ENCODE data around the gene STT3B. TPM values are rescaled to one million over a fixed set of nuclear protein-coding genes. Genes with fewer than 3 reads are reported as not detected.

Gene STT3B
- total RNA-seq, 4 donors from 2014 or later = 78.1 to 130 (median 94.8) TPM

- TF ChIP-seq CTCF (IDR thresholded peaks at IDR 0.05) (no peak), EP300 (IDR thresholded peaks at IDR 0.05) (no peak)
- no peak overlapping the region for H3K27ac ChIP-seq
- H3K4me3 ChIP-seq = no peak overlapping the region
- no peaks in the 10 kb centered on the region for H3K4me1 ChIP-seq
- peaks cover 0 to 9% (median 1%) of the 10 kb centered on the region in 4 donors for H3K9me3 ChIP-seq
- DNase-seq (ENCODE audit: low spot score in 2 of 2) = no peak
- no peaks in the 10 kb centered on the region for H3K27me3 ChIP-seq
- 56 to 77% methylated on average over 5 of the region's 5 CpGs for WGBS, 2 donors
- H3K36me3 ChIP-seq = peaks cover 0 to 20% (median 0%) of the 10 kb centered on the region in 3 donors
Observed at GRCh38 chr3:31661993-31662670, 129.4 kb downstream of the STT3B start.

DNA sequence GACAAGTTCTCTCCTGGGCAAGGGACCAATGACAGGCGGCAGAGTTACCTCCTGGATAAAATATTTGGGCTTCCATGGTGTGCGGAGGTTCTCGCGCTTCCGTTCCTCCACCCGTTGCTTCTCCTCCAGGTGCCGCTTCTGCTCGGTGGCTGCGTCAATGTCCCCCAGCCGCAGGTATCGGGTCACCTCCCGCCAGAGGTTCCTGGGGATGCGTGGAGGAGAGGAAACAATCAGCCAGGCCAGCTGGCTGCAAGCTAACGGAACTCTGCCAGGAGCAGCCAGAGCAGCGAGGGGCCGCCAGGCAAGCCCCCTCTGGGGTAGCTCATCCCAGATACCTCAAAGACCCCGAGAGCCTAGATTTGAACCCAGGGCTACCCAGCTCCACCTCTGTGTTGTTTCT, 131.3 kb downstream of the STT3B start:
- no peaks in the 10 kb centered on the region for H3K9me3 ChIP-seq
- no peaks in the 10 kb centered on the region for H3K27me3 ChIP-seq
- H3K27ac ChIP-seq = no peak overlapping the region
- H3K4me1 ChIP-seq = no peaks in the 10 kb centered on the region
- TF ChIP-seq POLR2A (IDR thresholded peaks at IDR 0.05) (no peak), EP300 (IDR thresholded peaks at IDR 0.05) (no peak), CTCF (IDR thresholded peaks at IDR 0.05) (no peak)
- 97 to 98% methylated on average over 17 of the region's 17 CpGs for WGBS, 2 donors
- no peak overlapping the region for H3K4me3 ChIP-seq
- no peak for DNase-seq (ENCODE audit: low spot score in 2 of 2)
- peaks cover 0 to 28% (median 0%) of the 10 kb centered on the region in 3 donors for H3K36me3 ChIP-seq

DNA sequence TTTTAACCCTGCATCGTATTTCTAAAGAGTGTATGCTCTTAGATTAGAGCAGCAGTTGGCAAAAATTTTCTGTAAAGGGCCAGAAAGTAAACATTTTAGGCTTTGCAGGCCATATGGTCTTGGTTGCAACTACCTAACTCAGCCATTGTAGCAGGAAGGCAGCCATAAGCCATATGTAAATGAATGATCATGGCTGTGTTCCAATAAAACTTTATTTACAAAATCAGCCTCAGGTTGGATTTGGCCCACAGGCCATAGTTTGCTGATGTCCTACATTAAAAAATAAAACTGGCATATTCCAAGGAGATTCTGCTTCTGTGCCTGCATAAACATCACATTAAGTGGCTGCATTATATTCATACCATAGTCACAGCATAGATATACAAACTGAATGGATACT, 134.9 kb downstream of the STT3B start:
- DNase-seq (ENCODE audit: low spot score in 2 of 2) = no peak
- 98 to 100% methylated on average over 1 of the region's 1 CpG for WGBS, 2 donors
- Histone ChIP-seq H3K36me3 (peaks cover 0 to 22% (median 0%) of the 10 kb centered on the region in 3 donors), H3K4me3 (no peak overlapping the region), H3K27ac (no peak overlapping the region), H3K9me3 (no peaks in the 10 kb centered on the region), H3K27me3 (no peaks in the 10 kb centered on the region), H3K4me1 (peaks cover 0 to 11% (median 0%) of the 10 kb centered on the region in 4 donors)
- TF ChIP-seq EP300 (IDR thresholded peaks at IDR 0.05) = no peak
- TF ChIP-seq CTCF (IDR thresholded peaks at IDR 0.05) = no peak
- TF ChIP-seq POLR2A (IDR thresholded peaks at IDR 0.05) = no peak

DNA sequence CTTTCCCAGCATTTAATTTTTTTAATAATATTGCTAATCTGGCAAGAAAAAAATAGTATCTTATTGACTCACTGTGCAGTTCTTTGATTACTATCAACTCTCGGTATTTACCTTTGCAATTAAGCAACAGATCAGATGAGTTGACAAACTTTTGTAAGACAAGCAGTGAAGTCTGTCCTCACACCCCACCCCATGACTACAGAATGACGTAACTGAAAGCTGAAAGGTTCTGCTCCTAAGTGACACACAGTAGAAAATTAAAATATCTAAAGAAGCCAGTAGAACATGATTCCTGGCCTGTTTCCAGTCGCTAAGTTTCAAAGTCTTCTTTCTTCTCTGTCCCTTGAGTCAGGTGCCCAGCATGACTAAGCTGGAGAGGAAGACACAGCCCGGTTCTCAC, 135.5 kb downstream of the STT3B start:
- H3K4me3 ChIP-seq = no peak overlapping the region
- no peaks in the 10 kb centered on the region for H3K27me3 ChIP-seq
- H3K9me3 ChIP-seq = no peaks in the 10 kb centered on the region
- no peak for TF ChIP-seq EP300 (IDR thresholded peaks at IDR 0.05)
- TF ChIP-seq POLR2A (IDR thresholded peaks at IDR 0.05) = no peak
- TF ChIP-seq CTCF (IDR thresholded peaks at IDR 0.05) = no peak
- 91 to 94% methylated on average over 4 of the region's 4 CpGs for WGBS, 2 donors
- no peak for DNase-seq (ENCODE audit: low spot score in 2 of 2)
- H3K27ac ChIP-seq = no peak overlapping the region
- peaks cover 0 to 13% (median 0%) of the 10 kb centered on the region in 4 donors for H3K4me1 ChIP-seq
- peaks cover 0 to 22% (median 0%) of the 10 kb centered on the region in 3 donors for H3K36me3 ChIP-seq

DNA sequence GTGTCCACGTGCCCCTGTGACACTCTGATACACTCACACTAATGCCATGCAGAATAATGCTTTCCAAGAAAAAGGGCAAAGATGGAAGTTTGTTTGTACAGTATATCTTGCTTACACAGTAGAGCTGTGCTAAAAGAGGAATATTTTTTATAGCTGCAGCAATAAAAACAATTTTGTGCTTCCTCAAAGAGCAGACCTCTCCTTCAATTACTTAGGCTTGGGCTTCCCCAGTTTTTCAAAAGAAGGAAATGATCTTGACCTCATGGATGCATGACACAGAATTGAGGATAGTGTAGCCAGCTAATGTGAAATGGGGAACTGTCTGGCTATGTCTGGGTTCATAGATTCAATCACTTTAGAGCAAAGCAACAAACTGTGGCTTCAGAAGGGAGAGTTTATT, 137.4 kb downstream of the STT3B start:
- Histone ChIP-seq H3K4me3 (no peak overlapping the region), H3K27ac (no peak overlapping the region), H3K9me3 (no peaks in the 10 kb centered on the region), H3K36me3 (peaks cover 0 to 13% (median 0%) of the 10 kb centered on the region in 3 donors), H3K4me1 (peaks cover 0 to 13% (median 0%) of the 10 kb centered on the region in 4 donors), H3K27me3 (no peaks in the 10 kb centered on the region)
- no peak for DNase-seq (ENCODE audit: low spot score in 2 of 2)
- TF ChIP-seq POLR2A (IDR thresholded peaks at IDR 0.05) (no peak), CTCF (IDR thresholded peaks at IDR 0.05) (no peak), EP300 (IDR thresholded peaks at IDR 0.05) (no peak)
- WGBS, 2 donors = 57 to 71% methylated on average over 1 of the region's 1 CpG
